OCI-LY3 (cell line): ENCODE measurements around the gene TTC39B.

Experiments used
- H2AFZ ChIP-seq: fragments of 200-600, 300-600 bp; shearing (Covaris generic); 2 replicates; pipeline ENCODE4 v1.6.0; 2014; ENCODE audit warnings: antibody characterized with exemption, low read depth, low read length
- H3K27ac ChIP-seq: fragments of 200-600, 300-600 bp; sonication (generic); 2 replicates; pipeline ENCODE4 v1.5.1; 2014; ENCODE audit warnings: mild to moderate bottlenecking, low read length, moderate library complexity, mixed read lengths
- H3K27me3 ChIP-seq: fragments of 200-600, 300-600 bp; sonication (generic); 2 replicates; pipeline ENCODE4 v1.6.1; 2014; ENCODE audit warnings: low read depth, low read length, mixed read lengths
- H3K36me3 ChIP-seq: fragments of 200-600, 300-600 bp; sonication (generic); replicated peaks from 2 replicates; pipeline ENCODE3; 2014; ENCODE audit warnings: low read depth, low read length, mixed read lengths
- H3K4me1 ChIP-seq: fragments of 300-600, 200-600 bp; sonication (generic); 2 replicates; pipeline ENCODE4 v1.6.1; 2014; ENCODE audit warnings: low read length, mixed read lengths
- H3K4me2 ChIP-seq: fragments of 200-600, 300-600 bp; sonication (generic); 2 replicates; pipeline ENCODE4 v1.6.1; 2014; ENCODE audit warnings: low read length, mixed read lengths
- H3K4me3 ChIP-seq: fragments of 300-600, 200-600 bp; sonication (generic); 2 replicates; pipeline ENCODE4 v1.5.1; 2014; ENCODE audit warnings: antibody characterized with exemption, mild to moderate bottlenecking, low read length, moderate library complexity
- H3K79me2 ChIP-seq: fragments of 300-600, 200-600 bp; shearing (Covaris generic); 2 replicates; pipeline ENCODE4 v1.6.1; 2014; ENCODE audit warnings: mild to moderate bottlenecking, low read length, mixed read lengths
- H3K9ac ChIP-seq: fragments of 300-600, 200-600 bp; shearing (Covaris generic); 2 replicates; pipeline ENCODE4 v1.6.0; 2014; ENCODE audit warnings: mild to moderate bottlenecking, low read length, moderate library complexity
- H3K9me3 ChIP-seq: fragments of 200-600, 300-600 bp; shearing (Covaris generic); 2 replicates; pipeline ENCODE4 v1.6.1; 2014; ENCODE audit warnings: low read length, mixed read lengths; ENCODE audit not compliant: insufficient read depth
- H4K20me1 ChIP-seq: fragments of 200-600, 300-600 bp; sonication (generic); 2 replicates; pipeline ENCODE4 v1.6.1; 2016; ENCODE audit warnings: low read length, mixed read lengths; ENCODE audit not compliant: insufficient read depth
- CTCF ChIP-seq: fragments of 200-600, 300-600 bp; sonication (generic); IDR thresholded peaks from 2 replicates; pipeline ENCODE4 v1.5.1; 2014; ENCODE audit warnings: antibody characterized with exemption, low read length, low read depth
- EZH2phosphoT487 ChIP-seq: fragments of 200-600 bp; shearing (Covaris generic); IDR thresholded peaks from 2 replicates; pipeline ENCODE4 v1.6.1; 2018; ENCODE audit warnings: antibody characterized with exemption, mixed run types, low read depth

TTC39B gene

GRCh38 chr9:15274425-15274824 lies 32.6 kb downstream of the TTC39B start:
- Histone ChIP-seq H3K9ac (no peak overlapping the region), H3K36me3 (no peaks in the 10 kb centered on the region), H3K4me2 (no peak overlapping the region), H3K79me2 (no peaks in the 10 kb centered on the region), H3K9me3 (no peaks in the 10 kb centered on the region), H3K27ac (no peak overlapping the region), H4K20me1 (no peaks in the 10 kb centered on the region), H2AFZ (no peak overlapping the region), H3K27me3 (no peaks in the 10 kb centered on the region), H3K4me3 (no peak overlapping the region), H3K4me1 (peaks cover 4% of the 10 kb centered on the region; the same call in 1 of the 2 replicates)
- TF ChIP-seq CTCF (no peak), EZH2phosphoT487 (no peak)

- Histone ChIP-seq H3K4me3 (no peak overlapping the region), H4K20me1 (no peaks in the 10 kb centered on the region), H3K27me3 (peaks cover 4% of the 10 kb centered on the region; the same call in 1 of the 2 replicates), H3K36me3 (no peaks in the 10 kb centered on the region), H3K4me1 (peaks cover 1% of the 10 kb centered on the region; the same call in 1 of the 2 replicates), H3K9me3 (no peaks in the 10 kb centered on the region), H2AFZ (no peak overlapping the region), H3K27ac (no peak overlapping the region), H3K79me2 (no peaks in the 10 kb centered on the region), H3K4me2 (no peak overlapping the region), H3K9ac (no peak overlapping the region)
- TF ChIP-seq EZH2phosphoT487 (no peak), CTCF (no peak)
These were observed 34.6 kb downstream of the TTC39B start for GRCh38 chr9:15272377-15272928.

- Histone ChIP-seq H3K27me3 (peaks cover 4% of the 10 kb centered on the region; the same call in 1 of the 2 replicates), H3K36me3 (no peaks in the 10 kb centered on the region), H4K20me1 (no peaks in the 10 kb centered on the region), H2AFZ (no peak overlapping the region), H3K4me1 (no peaks in the 10 kb centered on the region), H3K9ac (no peak overlapping the region), H3K27ac (no peak overlapping the region), H3K79me2 (no peaks in the 10 kb centered on the region), H3K4me3 (no peak overlapping the region), H3K9me3 (no peaks in the 10 kb centered on the region), H3K4me2 (no peak overlapping the region)
- no peak for TF ChIP-seq EZH2phosphoT487
- peak; percentile 12; the same call in 1 of the 2 replicates for TF ChIP-seq CTCF
These were observed 35.6 kb downstream of the TTC39B start for GRCh38 chr9:15271403-15271802.

- H3K27ac ChIP-seq, result no peak overlapping the region
- H3K36me3 ChIP-seq, result no peaks in the 10 kb centered on the region
- H2AFZ ChIP-seq, result no peak overlapping the region
- H3K4me2 ChIP-seq, result no peak overlapping the region
- H3K4me1 ChIP-seq, result no peaks in the 10 kb centered on the region
- H3K79me2 ChIP-seq, result no peaks in the 10 kb centered on the region
- TF ChIP-seq CTCF (no peak), EZH2phosphoT487 (no peak)
- no peaks in the 10 kb centered on the region for H3K9me3 ChIP-seq
- H4K20me1 ChIP-seq, result no peaks in the 10 kb centered on the region
- no peak overlapping the region for H3K4me3 ChIP-seq
- no peak overlapping the region for H3K9ac ChIP-seq
- H3K27me3 ChIP-seq, result peaks cover 4% of the 10 kb centered on the region; the same call in 1 of the 2 replicates
These were observed 38.2 kb downstream of the TTC39B start for GRCh38 chr9:15268782-15269181.
